CD4-positive, alpha-beta T cell (primary cell): ENCODE measurements around the gene ABHD4. TPM values are rescaled to one million over a fixed set of nuclear protein-coding genes. Genes with fewer than 3 reads are reported as not detected.

Experiments used
- ATAC-seq: fragments of 200-7000 bp; cut with Tn5 transposase; one replicate; pipeline ENCODE4 v1.10.0; 2022; ENCODE audit warnings: mild to moderate bottlenecking; ENCODE audit not compliant: poor library complexity
- CTCF ChIA-PET: fragments of 350-600 bp; sonication (Branson Sonifier 250); formaldehyde crosslinking; loops from one replicate; lab custom pipeline; 2021; ENCODE audit warnings: antibody characterized with exemption, inconsistent platforms; lab: Charles Lee
- POLR2A ChIA-PET: fragments of 350-600 bp; sonication (Branson Sonifier 250); formaldehyde crosslinking; loops from one replicate; lab custom pipeline; 2021; ENCODE audit warnings: antibody characterized with exemption, inconsistent platforms; lab: Charles Lee
- DNase-seq, 14 experiments: peaks; one replicate each; pipeline ENCODE4 v3.0.0-alpha.2; 2013 to 2020; ENCODE audit warnings: mixed read lengths in 2 of 14
- H3K27ac ChIP-seq, 2 donors: one replicate each; pipeline versions ENCODE4 v1.5.1 to v1.7.0; 2013; ENCODE audit warnings: low read length in 2 of 2, low read depth in 1 of 2, mild to moderate bottlenecking in 1 of 2
- H3K27me3 ChIP-seq, 2 experiments: 1 replicate in 1 of 2; 2 replicates in 1 of 2; pipeline versions ENCODE4 v1.6.1 to v1.7.0; 2013; ENCODE audit warnings: low read length in 2 of 2, control low read depth in 1 of 2, mild to moderate bottlenecking in 1 of 2, moderate library complexity in 1 of 2; ENCODE audit not compliant: insufficient read depth in 2 of 2, control insufficient read depth in 1 of 2
- H3K36me3 ChIP-seq: one replicate; pipeline ENCODE4 v1.6.1; 2013; ENCODE audit warnings: low read length, control low read depth; ENCODE audit not compliant: insufficient read depth
- H3K4me1 ChIP-seq: one replicate; pipeline ENCODE4 v1.6.1; 2013; ENCODE audit warnings: low read length, control low read depth; ENCODE audit not compliant: insufficient read depth
- H3K4me3 ChIP-seq: one replicate; pipeline ENCODE4 v1.5.1; 2013; ENCODE audit warnings: mild to moderate bottlenecking, low read length, moderate library complexity
- H3K9me3 ChIP-seq, 2 experiments: 1 replicate in 1 of 2; 2 replicates in 1 of 2; pipeline versions ENCODE4 v1.6.1 to v1.7.0; 2013; ENCODE audit warnings: low read length in 2 of 2, mild to moderate bottlenecking in 2 of 2, control low read depth in 1 of 2, moderate library complexity in 1 of 2; ENCODE audit not compliant: control insufficient read depth in 1 of 2, insufficient read depth in 1 of 2
- H3K27ac Mint-ChIP-seq: one replicate; pipeline ENCODE4 v1.8.0; 2020; ENCODE audit warnings: mixed read lengths
- H3K27me3 Mint-ChIP-seq: one replicate; pipeline ENCODE4 v1.8.0; 2021; ENCODE audit warnings: mixed read lengths
- H3K36me3 Mint-ChIP-seq: one replicate; pipeline ENCODE4 v1.8.0; 2021; ENCODE audit warnings: low read depth, mixed read lengths
- H3K4me1 Mint-ChIP-seq: one replicate; pipeline ENCODE4 v1.8.0; 2021; ENCODE audit warnings: low read depth, mixed read lengths
- H3K4me3 Mint-ChIP-seq: one replicate; pipeline ENCODE4 v1.8.0; 2020; ENCODE audit warnings: mild to moderate bottlenecking, mixed read lengths
- H3K9me3 Mint-ChIP-seq: one replicate; pipeline ENCODE4 v1.8.0; 2020; ENCODE audit warnings: mixed read lengths
- intact Hi-C, 2 experiments: fragments of 100-400 bp; cut with DNase I in 1 of 2; cut with micrococcal nuclease in 1 of 2; formaldehyde crosslinking; loops; one replicate each; pipeline versions ENCODE4 v1.15.1 to v1.9.0; 2023 to 2025; cut with DNase I, micrococcal nuclease
- total RNA-seq, 174 experiments: library from RNA in 2 of 174; stranded (reverse) in 2 of 174; gene quantifications; one replicate each; pipeline ENCODE4 v1.2.3 and lab custom pipeline; 2021 to 2026
- TF ChIP-seq, protein P1 (sequence below): fragments of 200-600 bp; IDR thresholded peaks from one replicate; pipeline ENCODE4 v1.8.0; 2022; ENCODE audit warnings: antibody characterized with exemption, mild to moderate bottlenecking

The ABHD4 gene
- total RNA-seq, 2 experiments from 2014 or later: 7.1 to 8.9 TPM

DNA sequence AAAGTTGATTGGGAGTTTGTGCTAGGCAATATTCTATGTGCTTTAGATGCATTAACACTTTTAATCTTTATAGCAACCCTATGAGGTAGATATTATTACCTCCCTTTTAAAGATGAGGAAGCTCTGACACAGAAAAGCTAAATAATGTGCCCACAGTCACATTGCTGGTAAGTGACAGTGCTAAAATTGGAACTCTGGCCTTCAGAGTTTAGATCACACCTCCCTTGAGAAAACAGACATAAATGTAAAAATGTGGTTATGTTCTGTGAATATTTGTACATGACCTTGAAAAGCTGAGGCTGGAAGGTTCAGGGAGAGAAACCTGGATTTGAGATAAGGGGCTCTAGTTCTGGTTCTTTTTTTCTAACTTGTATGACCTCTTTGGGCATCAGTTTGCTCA lies 1.9 kb downstream of the ABHD4 start:
- intact Hi-C loops: no loop called here
- TF ChIP-seq, protein P1, sequence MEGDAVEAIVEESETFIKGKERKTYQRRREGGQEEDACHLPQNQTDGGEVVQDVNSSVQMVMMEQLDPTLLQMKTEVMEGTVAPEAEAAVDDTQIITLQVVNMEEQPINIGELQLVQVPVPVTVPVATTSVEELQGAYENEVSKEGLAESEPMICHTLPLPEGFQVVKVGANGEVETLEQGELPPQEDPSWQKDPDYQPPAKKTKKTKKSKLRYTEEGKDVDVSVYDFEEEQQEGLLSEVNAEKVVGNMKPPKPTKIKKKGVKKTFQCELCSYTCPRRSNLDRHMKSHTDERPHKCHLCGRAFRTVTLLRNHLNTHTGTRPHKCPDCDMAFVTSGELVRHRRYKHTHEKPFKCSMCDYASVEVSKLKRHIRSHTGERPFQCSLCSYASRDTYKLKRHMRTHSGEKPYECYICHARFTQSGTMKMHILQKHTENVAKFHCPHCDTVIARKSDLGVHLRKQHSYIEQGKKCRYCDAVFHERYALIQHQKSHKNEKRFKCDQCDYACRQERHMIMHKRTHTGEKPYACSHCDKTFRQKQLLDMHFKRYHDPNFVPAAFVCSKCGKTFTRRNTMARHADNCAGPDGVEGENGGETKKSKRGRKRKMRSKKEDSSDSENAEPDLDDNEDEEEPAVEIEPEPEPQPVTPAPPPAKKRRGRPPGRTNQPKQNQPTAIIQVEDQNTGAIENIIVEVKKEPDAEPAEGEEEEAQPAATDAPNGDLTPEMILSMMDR: no peak
- no peaks in the 10 kb centered on the region for H3K9me3 Mint-ChIP-seq
- no peaks in the 10 kb centered on the region for H3K9me3 ChIP-seq
- DNase-seq: no peak
- H3K4me3 ChIP-seq: no peak overlapping the region
- no peak overlapping the region for H3K27ac ChIP-seq
- CTCF ChIA-PET: interaction anchor here (0.9 to 6.4 kb wide), 3 partner anchors 10 to 113 kb away, joined by 3 to 39 read pairs (median 35); partner anchors contain the start of gene DAD1
- H3K27ac Mint-ChIP-seq: no peak overlapping the region
- H3K4me3 Mint-ChIP-seq: peak overlapping the region; percentile 98
- no peaks in the 10 kb centered on the region for H3K27me3 ChIP-seq
- H3K27me3 Mint-ChIP-seq: no peaks in the 10 kb centered on the region
- peaks cover 24% of the 10 kb centered on the region for H3K4me1 Mint-ChIP-seq
- no peak for ATAC-seq
- peaks cover 45% of the 10 kb centered on the region for H3K36me3 Mint-ChIP-seq
- peaks cover 34% of the 10 kb centered on the region for H3K36me3 ChIP-seq
- peaks cover 21% of the 10 kb centered on the region for H3K4me1 ChIP-seq
- POLR2A ChIA-PET: interaction anchor here (5.6 kb wide), 1 partner anchor 11 kb away, joined by 82 read pairs; the partner anchor contains the start of gene DAD1

DNA sequence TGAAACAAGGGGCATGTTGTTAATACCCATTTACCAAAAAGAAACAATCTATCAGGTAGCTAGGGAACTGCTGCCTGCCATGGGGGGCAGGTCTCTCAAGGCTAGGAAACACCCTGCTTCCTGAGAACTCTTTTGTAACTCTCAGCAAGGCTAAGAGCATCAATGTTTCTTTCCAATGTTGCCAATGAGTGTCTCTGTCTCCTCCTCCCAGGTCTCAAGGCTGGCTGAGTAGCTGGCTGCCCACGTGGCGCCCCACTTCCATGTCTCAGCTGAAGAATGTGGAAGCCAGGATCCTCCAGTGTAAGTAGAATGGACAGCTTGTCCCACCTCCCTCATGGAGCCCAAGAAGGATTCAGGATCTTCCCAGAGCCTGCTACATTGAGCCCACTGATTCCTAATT lies 3.4 kb downstream of the ABHD4 start:
- no peak overlapping the region for H3K4me3 ChIP-seq
- TF ChIP-seq, protein P1: no peak
- no peak overlapping the region for H3K27ac ChIP-seq
- peaks cover 24% of the 10 kb centered on the region for H3K4me1 Mint-ChIP-seq
- no peaks in the 10 kb centered on the region for H3K27me3 Mint-ChIP-seq
- no peak overlapping the region for H3K27ac Mint-ChIP-seq
- H3K4me1 ChIP-seq: peaks cover 21% of the 10 kb centered on the region
- H3K36me3 ChIP-seq: peaks cover 47% of the 10 kb centered on the region
- H3K27me3 ChIP-seq: no peaks in the 10 kb centered on the region
- H3K4me3 Mint-ChIP-seq: no peak overlapping the region
- DNase-seq (no peak), ATAC-seq (no peak)
- CTCF ChIA-PET: interaction anchor here (1.3 to 5.0 kb wide), 2 partner anchors 12 to 52 kb away, joined by 3 to 35 read pairs; partner anchors contain the start of gene DAD1
- intact Hi-C loops: no loop called here
- peaks cover 59% of the 10 kb centered on the region for H3K36me3 Mint-ChIP-seq
- H3K9me3 ChIP-seq: no peaks in the 10 kb centered on the region
- POLR2A ChIA-PET: interaction anchor here (5.6 kb wide), 1 partner anchor 12 kb away, joined by 82 read pairs; the partner anchor contains the start of gene DAD1
- no peaks in the 10 kb centered on the region for H3K9me3 Mint-ChIP-seq

DNA sequence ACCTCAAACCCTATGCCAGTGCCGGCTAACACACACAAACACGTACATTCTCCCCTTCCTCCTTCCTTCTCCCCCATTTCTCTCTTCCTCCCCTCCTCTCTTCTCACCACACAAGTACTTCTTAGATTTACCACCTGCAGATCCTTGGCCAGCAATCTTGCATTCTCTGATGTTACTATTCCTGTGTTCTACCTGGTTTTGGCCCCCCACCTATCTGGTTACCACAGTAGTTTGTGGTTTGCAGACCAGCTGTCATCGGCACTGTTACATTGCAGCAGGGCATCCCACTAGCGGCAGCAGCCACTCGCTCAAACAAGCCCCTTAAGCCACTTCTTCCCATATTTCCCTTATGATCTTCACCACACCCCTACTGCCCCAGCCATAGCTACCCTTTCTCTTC lies 3.9 kb downstream of the ABHD4 start:
- TF ChIP-seq, protein P1: no peak
- intact Hi-C loops: no loop called here
- Histone ChIP-seq H3K27me3 (no peaks in the 10 kb centered on the region), H3K4me3 (no peak overlapping the region), H3K36me3 (peaks cover 53% of the 10 kb centered on the region), H3K27ac (no peak overlapping the region), H3K9me3 (no peaks in the 10 kb centered on the region), H3K4me1 (peaks cover 21% of the 10 kb centered on the region)
- DNase-seq: no peak
- Mint-ChIP-seq H3K27me3 (no peaks in the 10 kb centered on the region), H3K4me1 (peaks cover 24% of the 10 kb centered on the region), H3K9me3 (no peaks in the 10 kb centered on the region), H3K36me3 (peaks cover 65% of the 10 kb centered on the region), H3K4me3 (no peak overlapping the region), H3K27ac (no peak overlapping the region)
- ATAC-seq: no peak
- ChIA-PET POLR2A (interaction anchor here (5.6 kb wide), 1 partner anchor 13 kb away, joined by 82 read pairs; the partner anchor contains the start of gene DAD1), CTCF (interaction anchor here (1.3 to 5.0 kb wide), 2 partner anchors 12 to 51 kb away, joined by 3 to 35 read pairs; partner anchors contain the start of gene DAD1)
